BJ (cell line): ENCODE measurements around the gene ZDHHC14. TPM values are rescaled to one million over a fixed set of nuclear protein-coding genes. Genes with fewer than 3 reads are reported as not detected.

Source experiments
- CTCF ChIA-PET: fragments of 350-600 bp; formaldehyde crosslinking; extraction: SDS; loops from one replicate; lab custom pipeline; 2021; ENCODE audit warnings: antibody characterized with exemption, inconsistent platforms; lab: Yijun Ruan, JAX
- POLR2A ChIA-PET: fragments of 300-600 bp; sonication (Branson Sonifier 250); formaldehyde crosslinking; extraction: SDS; loops from one replicate; lab custom pipeline; 2021; ENCODE audit warnings: antibody characterized with exemption; lab: Charles Lee
- DNase-seq: peaks from one replicate; pipeline ENCODE4 v3.0.0-alpha.2; 2011; ENCODE audit warnings: low read depth
- H3K27me3 ChIP-seq: 2 replicates; pipeline ENCODE4 v1.6.0; 2011; ENCODE audit warnings: low read length; ENCODE audit not compliant: control insufficient read depth, insufficient read depth
- H3K36me3 ChIP-seq: 2 replicates; pipeline ENCODE4 v1.5.1; 2011; ENCODE audit warnings: low read length; ENCODE audit not compliant: control insufficient read depth, insufficient read depth
- H3K4me3 ChIP-seq: 2 replicates; pipeline ENCODE4 v1.5.1; 2011; ENCODE audit warnings: low read depth, mild to moderate bottlenecking, control low read depth, low read length
- CTCF ChIP-seq: IDR thresholded peaks from 2 replicates; pipeline ENCODE4 v1.5.1; 2011; ENCODE audit warnings: low read depth, mild to moderate bottlenecking, control low read depth, inconsistent platforms, low read length, moderate library complexity; ENCODE audit not compliant: insufficient read depth
- polyA plus RNA-seq: library from polyadenylated mRNA; depleted of rRNA; stranded (reverse); fragments of >200 nt; gene quantifications from 2 replicates; pipeline ENCODE4 v1.2.3, GENCODE V29; 2011

ZDHHC14 gene
- polyA plus RNA-seq, 1 experiment, result 3.6 TPM

GRCh38 chr6:157454762-157455714 lies 74.0 kb downstream of the ZDHHC14 start:
- no peaks in the 10 kb centered on the region for H3K27me3 ChIP-seq
- CTCF ChIA-PET, result no interaction called here
- no peak for DNase-seq

GRCh38 chr6:157455731-157456523 lies 74.9 kb downstream of the ZDHHC14 start:
- no peak for DNase-seq
- ChIA-PET CTCF (no interaction called here), POLR2A (interaction anchor here (0.6 kb wide), 1 partner anchor 43 kb away, joined by 6 read pairs; no protein-coding TSS in a partner anchor)
- Histone ChIP-seq H3K4me3 (no peak overlapping the region), H3K27me3 (no peaks in the 10 kb centered on the region), H3K36me3 (no peaks in the 10 kb centered on the region)
- no peak for TF ChIP-seq CTCF

More at GRCh38 chr6:157454762-157455714, 74.0 kb downstream of the ZDHHC14 start:
- TF ChIP-seq CTCF, result no peak
- POLR2A ChIA-PET, result no interaction called here
- H3K36me3 ChIP-seq, result no peaks in the 10 kb centered on the region
- no peak overlapping the region for H3K4me3 ChIP-seq

- ChIA-PET CTCF (no interaction called here), POLR2A (interaction anchor here (0.6 kb wide), 1 partner anchor 42 kb away, joined by 6 read pairs; no protein-coding TSS in a partner anchor)
- Histone ChIP-seq H3K4me3 (no peak overlapping the region), H3K36me3 (no peaks in the 10 kb centered on the region), H3K27me3 (no peaks in the 10 kb centered on the region)
- TF ChIP-seq CTCF, result no peak
- DNase-seq, result no peak
These were observed 75.5 kb downstream of the ZDHHC14 start for GRCh38 chr6:157456524-157456829.

GRCh38 chr6:157457787-157458186 lies 76.8 kb downstream of the ZDHHC14 start:
- no peak for DNase-seq
- no peak for TF ChIP-seq CTCF
- H3K36me3 ChIP-seq, result no peaks in the 10 kb centered on the region
- H3K27me3 ChIP-seq, result no peaks in the 10 kb centered on the region
- no peak overlapping the region for H3K4me3 ChIP-seq
- ChIA-PET POLR2A (no interaction called here), CTCF (no interaction called here)

- ChIA-PET POLR2A (no interaction called here), CTCF (interaction anchor here (0.6 kb wide), 1 partner anchor 121 kb away, joined by 3 read pairs; no protein-coding TSS in a partner anchor)
- Histone ChIP-seq H3K27me3 (no peaks in the 10 kb centered on the region), H3K4me3 (no peak overlapping the region), H3K36me3 (no peaks in the 10 kb centered on the region)
- no peak for DNase-seq
- no peak for TF ChIP-seq CTCF
These were observed 78.3 kb downstream of the ZDHHC14 start for GRCh38 chr6:157459327-157459726.
